ENCODE measurements around the gene FGF14.

- TF ChIP-seq CTCF (IDR thresholded peaks at IDR 0.05) (no peak), POLR2A (IDR thresholded peaks at IDR 0.05) (no peak)
These were observed 621.6 kb downstream of the FGF14 start for GRCh38 chr13:101780211-101780610.

Data from Peyer's patch (tissue), 4 donors.